NAMALWA (cell line): ENCODE measurements around the gene ATG9A.

Experiments
- DNase-seq: peaks from one replicate; pipeline ENCODE4 v3.0.0-alpha.2; 2015; ENCODE audit warnings: low spot score

Gene ATG9A

GRCh38 chr2:219177552-219178376 lies 51.7 kb downstream of the ATG9A start, which contains the start of gene RETREG2:
Gene RETREG2 (plus strand): TSS chr2:219178275. CDS start chr2:219178353, 78 bp downstream.
- DNase-seq: peak; percentile 92

- DNase-seq: peak; percentile 92
These were observed 52.5 kb downstream of the ATG9A start, which contains the start of gene CNPPD1 for GRCh38 chr2:219176818-219177551. Gene CNPPD1 (minus strand): TSS chr2:219176925. CDS start chr2:219176828, 97 bp downstream.

DNA sequence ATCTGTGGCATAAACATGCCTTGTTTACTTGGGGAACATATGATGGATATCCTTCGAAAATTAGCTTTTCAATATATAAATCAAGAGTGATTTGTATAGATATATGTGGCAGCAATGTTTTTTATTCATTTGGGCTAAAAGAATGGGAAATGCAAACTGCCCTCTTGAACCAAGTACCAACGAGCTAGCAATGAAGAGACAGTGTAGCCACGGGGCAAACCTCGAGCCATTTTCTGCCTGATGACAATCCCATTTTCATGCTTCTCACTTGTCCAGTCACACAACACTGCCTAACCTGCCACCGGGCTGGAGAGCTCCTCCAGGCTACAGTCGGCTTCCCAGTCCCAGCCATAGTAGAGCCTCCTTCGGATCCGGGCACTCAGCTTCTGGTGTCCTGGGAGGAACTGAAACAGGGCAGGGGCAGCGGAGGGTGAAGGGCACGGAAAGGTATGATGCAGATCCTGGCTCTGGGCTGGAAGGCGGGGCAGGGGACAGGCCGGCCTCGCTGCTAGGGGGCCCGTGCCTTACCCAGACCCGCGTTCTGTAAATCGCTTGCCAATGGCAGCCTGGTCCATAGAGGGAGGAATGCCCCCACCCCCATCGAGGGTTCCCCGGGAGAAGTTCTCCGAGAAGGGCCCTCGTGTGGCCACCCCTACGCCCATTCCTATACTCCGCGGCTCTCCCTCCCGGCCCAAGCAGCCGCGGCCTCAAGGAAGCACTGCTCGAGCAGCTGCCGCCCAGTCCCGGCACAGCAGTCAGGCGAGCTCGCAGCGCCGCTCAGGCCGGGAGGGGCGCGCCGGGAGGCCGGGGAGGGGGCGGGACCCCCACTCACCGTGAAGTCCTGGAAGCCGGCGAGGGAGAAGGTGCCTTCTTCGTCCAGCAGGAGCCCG lies 53.3 kb downstream of the ATG9A start:
- DNase-seq: peak; percentile 65

GRCh38 chr2:219175486-219175885 lies 54.0 kb downstream of the ATG9A start:
- DNase-seq: no peak

DNA sequence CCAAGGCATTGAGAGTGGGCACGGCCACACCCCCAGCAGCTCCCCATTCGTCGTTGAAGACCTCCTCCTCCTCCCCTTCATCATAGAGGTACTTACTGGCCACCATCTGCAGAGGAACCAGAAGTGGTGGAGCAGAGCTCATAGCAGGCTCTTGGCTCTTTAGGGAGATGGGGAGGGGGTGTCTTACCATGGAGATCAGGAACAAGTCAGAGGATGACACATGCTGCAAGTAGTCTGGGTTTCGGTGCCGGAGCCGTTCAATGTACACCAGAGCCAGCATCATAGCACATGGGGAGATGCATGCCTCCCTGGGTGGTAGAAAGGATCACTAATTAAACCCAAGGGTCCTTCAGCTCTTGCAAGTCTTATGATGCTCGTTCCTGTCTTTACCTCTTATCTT lies 54.6 kb downstream of the ATG9A start:
- DNase-seq: no peak

GRCh38 chr2:219174146-219174545 lies 55.3 kb downstream of the ATG9A start:
- DNase-seq: no peak

- no peak for DNase-seq
These were observed 56.3 kb downstream of the ATG9A start for GRCh38 chr2:219173176-219173575.

GRCh38 chr2:219172231-219173154 lies 56.9 kb downstream of the ATG9A start:
- DNase-seq: no peak

DNA sequence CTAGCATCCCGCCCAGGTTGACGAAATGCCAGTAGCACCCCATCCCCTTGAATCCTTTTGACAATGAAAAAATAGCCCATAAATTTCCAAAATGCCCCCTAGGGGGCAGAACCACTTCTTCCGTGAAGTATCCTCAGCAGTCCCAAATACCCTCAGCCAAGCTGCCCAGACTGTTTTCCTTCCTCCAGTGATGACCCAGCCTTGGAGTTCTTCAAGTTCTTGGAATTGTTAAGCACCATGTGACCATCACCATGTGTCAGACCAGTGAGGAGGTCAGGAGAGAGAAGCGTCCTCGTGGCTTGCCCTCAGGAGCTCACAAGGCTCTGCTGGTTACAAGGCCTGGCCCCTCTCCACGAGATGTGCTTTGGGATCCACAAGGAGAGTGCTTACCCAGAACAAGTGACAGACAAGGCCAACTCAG lies 58.2 kb downstream of the ATG9A start:
- peak; percentile 67 for DNase-seq

DNA sequence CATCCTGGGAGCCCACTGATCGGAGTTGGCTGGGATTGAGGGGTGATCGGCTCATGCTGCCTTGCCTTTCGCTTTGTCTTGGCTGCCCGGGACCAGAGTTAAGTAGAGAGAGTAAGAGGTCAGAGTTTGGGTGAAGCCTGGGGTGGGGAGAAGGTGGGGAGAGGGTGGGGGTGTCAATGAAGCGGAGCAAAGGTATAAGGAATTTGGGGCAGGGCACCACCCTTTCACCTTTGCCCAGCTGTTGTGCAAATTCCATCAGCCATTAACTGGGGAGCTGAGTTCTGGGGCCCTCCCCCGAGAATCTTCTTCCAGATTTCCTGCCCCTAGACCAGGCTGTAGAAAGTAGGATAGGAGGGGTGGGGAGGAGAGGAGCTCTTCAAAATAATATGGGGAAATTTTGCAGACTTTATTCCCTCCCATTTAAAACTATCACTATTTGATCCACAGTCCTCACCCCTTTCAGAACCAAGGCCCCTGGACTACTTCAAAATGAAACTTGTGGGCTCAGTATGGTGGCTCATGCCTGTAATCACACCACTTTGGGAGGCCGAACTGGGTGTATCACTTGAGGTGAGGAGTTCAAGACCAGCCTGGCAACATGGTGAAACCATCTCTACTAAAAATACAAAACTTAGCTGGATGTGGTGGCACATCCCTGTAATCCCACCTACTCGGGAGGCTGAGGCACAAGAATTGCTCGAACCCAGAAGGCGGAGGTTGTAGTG lies 59.3 kb downstream of the ATG9A start, which contains the start of gene SLC23A3:
SLC23A3 (minus strand) TSS at position 100 of the 725 bp plus-strand sequence; CDS start at position 55, 45 bp downstream.
- DNase-seq: no peak
